Measurements from ENCODE around the gene RTP1. TPM values are rescaled to one million over a fixed set of nuclear protein-coding genes. Genes with fewer than 3 reads are reported as not detected.
"Not testable (repeated sequence)": the region's sequence is repeated elsewhere in the genome, so short reads cannot be mapped to it uniquely, and the experiment has no call there.

Gene RTP1
- polyA plus RNA-seq, 1 experiment, result not detected

- no peak for DNase-seq (ENCODE audit: low read depth)
- TF ChIP-seq CTCF (IDR thresholded peaks at IDR 0.05; ENCODE audit: insufficient read depth, low read depth, low read length), result no peak
- H3K27me3 ChIP-seq (ENCODE audit: control insufficient read depth, insufficient read depth, low read length), result no peaks in the 10 kb centered on the region
- ChIA-PET POLR2A (no interaction called here), CTCF (interaction anchor here (1.4 to 1.7 kb wide), 3 partner anchors 10 to 23 kb away, joined by 4 read pairs; no protein-coding TSS in a partner anchor)
- no peaks in the 10 kb centered on the region for H3K36me3 ChIP-seq (ENCODE audit: control insufficient read depth, insufficient read depth, low read length)
- no peak overlapping the region for H3K4me3 ChIP-seq (ENCODE audit: low read depth, low read length)
Measured at GRCh38 chr3:187196573-187197334, 532 bp upstream of the RTP1 start.

- Histone ChIP-seq H3K36me3 (ENCODE audit: control insufficient read depth, insufficient read depth, low read length) (no peaks in the 10 kb centered on the region), H3K27me3 (ENCODE audit: control insufficient read depth, insufficient read depth, low read length) (no peaks in the 10 kb centered on the region), H3K4me3 (ENCODE audit: low read depth, low read length) (no peak overlapping the region)
- ChIA-PET POLR2A (no interaction called here), CTCF (interaction anchor here (1.0 kb wide), 1 partner anchor 9 kb away, joined by 3 read pairs; no protein-coding TSS in a partner anchor)
- TF ChIP-seq CTCF (IDR thresholded peaks at IDR 0.05; ENCODE audit: insufficient read depth, low read depth, low read length), result no peak
- no peak for DNase-seq (ENCODE audit: low read depth)
Measured at GRCh38 chr3:187198490-187198889, 1.2 kb downstream of the RTP1 start.

GRCh38 chr3:187199463-187200050 lies 2.3 kb downstream of the RTP1 start:
- POLR2A ChIA-PET; DNase-seq (ENCODE audit: low read depth); CTCF ChIA-PET; H3K4me3 ChIP-seq (ENCODE audit: low read depth, low read length); H3K27me3 ChIP-seq (ENCODE audit: control insufficient read depth, insufficient read depth, low read length); H3K36me3 ChIP-seq (ENCODE audit: control insufficient read depth, insufficient read depth, low read length): not testable (repeated sequence)

- no peak for TF ChIP-seq CTCF (IDR thresholded peaks at IDR 0.05; ENCODE audit: insufficient read depth, low read depth, low read length)
- ChIA-PET POLR2A (no interaction called here), CTCF (no interaction called here)
- H3K36me3 ChIP-seq (ENCODE audit: control insufficient read depth, insufficient read depth, low read length), result no peaks in the 10 kb centered on the region
- H3K27me3 ChIP-seq (ENCODE audit: control insufficient read depth, insufficient read depth, low read length), result no peaks in the 10 kb centered on the region
- no peak overlapping the region for H3K4me3 ChIP-seq (ENCODE audit: low read depth, low read length)
- DNase-seq (ENCODE audit: low read depth), result no peak
Measured at GRCh38 chr3:187205683-187206082, 8.4 kb downstream of the RTP1 start.

GRCh38 chr3:187207062-187207461 lies 9.8 kb downstream of the RTP1 start:
- no peak for DNase-seq (ENCODE audit: low read depth)
- TF ChIP-seq CTCF (IDR thresholded peaks at IDR 0.05; ENCODE audit: insufficient read depth, low read depth, low read length), result no peak
- POLR2A ChIA-PET, result interaction anchor here (0.6 kb wide), 1 partner anchor 22 kb away, joined by 9 read pairs; no protein-coding TSS in a partner anchor
- H3K27me3 ChIP-seq (ENCODE audit: control insufficient read depth, insufficient read depth, low read length), result no peaks in the 10 kb centered on the region
- H3K36me3 ChIP-seq (ENCODE audit: control insufficient read depth, insufficient read depth, low read length), result no peaks in the 10 kb centered on the region
- no peak overlapping the region for H3K4me3 ChIP-seq (ENCODE audit: low read depth, low read length)
- CTCF ChIA-PET, result interaction anchor here (0.9 kb wide), 1 partner anchor 20 kb away, joined by 3 read pairs; no protein-coding TSS in a partner anchor
